H1 (cell line): ENCODE data around the gene OXSM. TPM values are rescaled to one million over a fixed set of nuclear protein-coding genes. Genes with fewer than 3 reads are reported as not detected.

ENCODE experiments used
- CTBP2 ChIP-seq: IDR thresholded peaks from 2 replicates; pipeline ENCODE4 v1.7.0; 2011; ENCODE audit warnings: borderline replicate concordance, mild to moderate bottlenecking, moderate library complexity, mixed read lengths, low read length; ENCODE audit not compliant: insufficient read depth, insufficient read length
- SIN3A ChIP-seq, 2 experiments: IDR thresholded peaks in 1 of 2; conservative IDR thresholded peaks in 1 of 2; 2 replicates each; pipeline ENCODE4 v1.6.1; 2011 to 2012; ENCODE audit warnings: low read length in 2 of 2, improper control_type of control experiment in 1 of 2, low read depth in 1 of 2, mild to moderate bottlenecking in 1 of 2
- SIRT6 ChIP-seq: IDR thresholded peaks from one replicate; pipeline ENCODE4 v1.7.1; 2012; ENCODE audit warnings: low read length, inconsistent platforms
- SIX5 ChIP-seq: IDR thresholded peaks from 2 replicates; pipeline ENCODE4 v1.6.1; 2011; ENCODE audit warnings: mild to moderate bottlenecking, low read depth, low read length
- YY1 ChIP-seq: IDR thresholded peaks from 2 replicates; pipeline ENCODE4 v1.6.1; 2011; ENCODE audit warnings: low read depth, mild to moderate bottlenecking, low read length
- polyA plus RNA-seq, 7 experiments: library from polyadenylated mRNA; depleted of rRNA in 3 of 7; stranded (reverse) in 5 of 7; unstranded in 2 of 7; fragments of >200 nt in 5 of 7; fragments of 200-250 nt in 2 of 7; gene quantifications; 1 replicate in 5 of 7; 2 replicates in 1 of 7; 4 replicates in 1 of 7; pipeline versions ENCODE4 v1.2.1 to v1.2.3, GENCODE V29; 2011 to 2013; ENCODE audit warnings: missing spikeins in 2 of 7, mixed read lengths in 2 of 7
- total RNA-seq: library from RNA; stranded (reverse); fragmentation: NEBNext Ultra II Directional; extraction: Animal tissue kit (Norgen Biotek cat#: 25700); gene quantifications from 2 replicates; pipeline ENCODE4 v1.2.1, GENCODE V29; 2021

OXSM gene
- total and polyA plus RNA-seq, 2 of the 8 experiments (the other 6 are each of a cell fraction or from before 2014, with no cell fraction given) = 1.3 to 2.2 TPM

DNA sequence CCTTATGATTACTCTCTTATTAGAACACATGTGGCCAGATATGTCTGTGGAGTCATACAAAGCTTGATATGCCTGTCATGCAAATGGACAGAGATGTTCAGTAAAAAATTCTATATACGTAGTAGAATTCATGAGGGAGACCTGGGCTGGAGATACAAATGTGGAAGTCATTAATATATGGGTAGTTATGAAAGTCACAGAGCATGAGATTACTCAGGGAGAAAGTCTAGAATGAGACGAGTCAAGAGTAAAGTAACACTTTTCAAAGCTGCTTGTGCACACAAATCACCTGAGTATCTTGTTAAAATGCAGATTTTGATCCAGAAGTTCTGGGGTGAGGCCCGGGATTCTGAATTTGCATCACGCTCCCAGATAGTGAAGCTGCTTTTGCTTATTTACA lies 28.4 kb downstream of the OXSM start (continued):
- TF ChIP-seq YY1 (no peak), SIN3A (conservative IDR thresholded peaks at IDR 0.05 in 1 of 2, IDR thresholded peaks at IDR 0.05 in 1 of 2; ENCODE audit: low read depth in 1 of 2, low read length in 2 of 2) (no peak), SIX5 (no peak), CTBP2 (no peak), SIRT6 (no peak)
- TF ChIP-seq, all 59 proteins: peak for 0
